Skeletal muscle tissue (tissue), 4 donors: ENCODE measurements around the gene A2M. TPM values are rescaled to one million over a fixed set of nuclear protein-coding genes. Genes with fewer than 3 reads are reported as not detected.
"Not testable (repeated sequence)": the region's sequence is repeated elsewhere in the genome, so short reads cannot be mapped to it uniquely, and the experiment has no call there.

Experiments
- H3K27ac ChIP-seq: one replicate; pipeline ENCODE4 v1.7.0; 2013; ENCODE audit warnings: mild to moderate bottlenecking, low read depth, low read length, inconsistent platforms
- H3K27me3 ChIP-seq, 3 donors: one replicate each; pipeline ENCODE4 v1.7.0; 2013; ENCODE audit warnings: low read length in 3 of 3; ENCODE audit not compliant: control insufficient read depth in 3 of 3, insufficient read depth in 3 of 3
- H3K36me3 ChIP-seq, 3 donors: one replicate each; pipeline ENCODE4 v1.7.0; 2013; ENCODE audit warnings: low read length in 3 of 3; ENCODE audit not compliant: control insufficient read depth in 3 of 3, insufficient read depth in 3 of 3
- H3K4me1 ChIP-seq, 3 donors: one replicate each; pipeline ENCODE4 v1.7.0; 2013; ENCODE audit warnings: low read length in 3 of 3, mild to moderate bottlenecking in 3 of 3; ENCODE audit not compliant: control insufficient read depth in 3 of 3, insufficient read depth in 3 of 3
- H3K4me3 ChIP-seq, 3 donors: one replicate each; pipeline ENCODE4 v1.7.0; 2013; ENCODE audit warnings: low read length in 3 of 3
- H3K9ac ChIP-seq, 3 donors: one replicate each; pipeline ENCODE4 v1.7.0; 2013; ENCODE audit warnings: low read length in 3 of 3, mild to moderate bottlenecking in 3 of 3, moderate library complexity in 2 of 3, low read depth in 1 of 3
- H3K9me3 ChIP-seq, 3 donors: one replicate each; pipeline ENCODE4 v1.7.0; 2013; ENCODE audit warnings: low read length in 3 of 3; ENCODE audit not compliant: control insufficient read depth in 3 of 3
- total RNA-seq: library from RNA; depleted of rRNA; stranded (reverse); fragments of >200 nt; gene quantifications from one replicate; pipeline ENCODE4 v1.2.3, GENCODE V29; 2014
- donor health status: Osteomylitis.

A2M gene
- total RNA-seq, 1 donor from 2014 or later, result 244 TPM

DNA sequence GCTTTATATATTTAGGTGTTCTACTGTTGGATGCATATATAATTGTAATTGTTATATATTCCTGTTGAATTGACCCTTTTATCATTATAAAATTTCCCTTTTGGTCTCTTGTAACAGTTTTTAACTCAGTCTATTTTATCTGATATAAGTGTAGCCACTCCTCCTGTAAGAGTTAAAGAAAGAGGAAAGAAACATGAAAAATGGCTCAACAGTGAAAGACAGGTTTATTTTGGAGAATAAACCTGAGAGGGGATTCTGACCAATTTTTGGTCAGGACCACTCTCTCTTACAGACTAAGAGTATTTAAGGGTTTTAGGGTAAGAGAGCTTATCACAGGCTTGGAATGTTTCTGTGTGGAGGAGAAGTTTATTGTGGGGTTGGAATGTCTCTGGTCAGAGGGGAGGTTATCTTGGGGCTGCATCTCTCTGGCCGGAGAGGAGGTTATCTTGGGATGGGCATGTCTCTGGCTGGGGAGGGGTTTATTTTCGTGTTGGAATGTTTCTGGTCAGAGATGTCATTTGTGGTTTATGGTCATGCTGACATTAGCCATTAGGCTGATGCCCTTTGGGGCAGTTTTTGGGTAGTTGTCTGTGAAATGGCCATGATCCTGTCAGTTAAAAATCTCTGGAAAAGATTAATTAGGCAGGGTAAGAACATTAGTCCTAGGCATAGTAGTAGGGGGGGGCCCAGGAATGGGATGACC, 24.0 kb upstream of the A2M start:
- not testable (repeated sequence) for H3K4me3 ChIP-seq, H3K27ac ChIP-seq, H3K9ac ChIP-seq, H3K4me1 ChIP-seq, H3K9me3 ChIP-seq, H3K36me3 ChIP-seq, H3K27me3 ChIP-seq

DNA sequence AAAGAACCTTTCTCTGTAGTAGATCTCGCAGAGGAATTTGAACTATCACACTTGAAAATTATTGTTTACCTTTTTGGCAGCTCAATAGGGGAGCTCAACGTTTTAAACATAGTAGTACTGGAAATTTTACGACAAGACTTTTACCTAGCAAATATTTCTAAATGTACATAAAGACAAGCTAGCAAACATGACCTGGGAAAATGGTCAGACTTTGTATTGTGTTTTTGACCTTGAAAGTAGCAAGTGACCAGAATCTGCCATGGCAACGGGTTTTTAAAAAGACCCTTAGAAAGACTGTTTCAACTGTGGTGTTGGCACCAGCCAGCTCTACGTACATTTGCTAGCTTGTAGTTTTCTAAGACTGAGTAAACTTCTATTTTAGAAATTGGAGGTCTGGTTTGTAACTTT, 20.2 kb upstream of the A2M start:
- H3K27ac ChIP-seq, result no peak overlapping the region
- no peak overlapping the region for H3K4me3 ChIP-seq
- no peaks in the 10 kb centered on the region for H3K27me3 ChIP-seq
- no peaks in the 10 kb centered on the region for H3K4me1 ChIP-seq
- H3K9ac ChIP-seq, result no peak overlapping the region
- no peaks in the 10 kb centered on the region for H3K36me3 ChIP-seq
- H3K9me3 ChIP-seq, result no peaks in the 10 kb centered on the region

DNA sequence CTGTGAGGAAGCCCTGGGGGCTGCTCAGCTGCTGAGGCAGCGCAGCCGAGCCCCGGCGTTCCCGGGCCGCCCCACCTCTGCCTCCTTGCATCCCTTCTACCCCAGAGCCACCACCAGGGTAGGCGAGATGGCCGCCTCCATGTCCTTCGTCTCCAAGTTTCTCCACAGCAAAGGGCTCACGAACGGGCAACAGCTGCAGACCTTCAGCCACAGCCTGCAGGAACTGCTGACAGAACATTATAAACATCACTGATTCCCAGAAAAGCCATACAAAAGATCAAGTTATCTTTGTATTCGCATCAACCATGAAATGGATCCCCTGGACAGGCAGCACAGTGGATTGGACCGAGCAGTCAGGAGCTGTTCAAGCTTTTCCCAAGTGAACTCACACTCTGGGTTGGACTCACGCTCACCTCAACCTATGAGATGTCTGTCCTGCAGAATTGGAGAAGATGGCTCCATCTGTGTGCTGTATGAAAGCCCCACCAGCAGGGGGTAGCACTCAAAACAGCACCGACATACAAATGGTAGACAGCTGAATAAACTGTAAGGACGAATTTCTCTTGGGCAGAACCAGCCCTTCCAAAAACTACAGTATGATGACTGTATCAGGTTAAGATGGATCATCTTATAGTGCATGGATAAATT, 19.4 kb upstream of the A2M start:
- no peak overlapping the region for H3K27ac ChIP-seq
- H3K36me3 ChIP-seq, result no peaks in the 10 kb centered on the region
- no peaks in the 10 kb centered on the region for H3K27me3 ChIP-seq
- H3K4me3 ChIP-seq, result no peak overlapping the region
- no peaks in the 10 kb centered on the region for H3K9me3 ChIP-seq
- H3K4me1 ChIP-seq, result no peaks in the 10 kb centered on the region
- no peak overlapping the region for H3K9ac ChIP-seq

DNA sequence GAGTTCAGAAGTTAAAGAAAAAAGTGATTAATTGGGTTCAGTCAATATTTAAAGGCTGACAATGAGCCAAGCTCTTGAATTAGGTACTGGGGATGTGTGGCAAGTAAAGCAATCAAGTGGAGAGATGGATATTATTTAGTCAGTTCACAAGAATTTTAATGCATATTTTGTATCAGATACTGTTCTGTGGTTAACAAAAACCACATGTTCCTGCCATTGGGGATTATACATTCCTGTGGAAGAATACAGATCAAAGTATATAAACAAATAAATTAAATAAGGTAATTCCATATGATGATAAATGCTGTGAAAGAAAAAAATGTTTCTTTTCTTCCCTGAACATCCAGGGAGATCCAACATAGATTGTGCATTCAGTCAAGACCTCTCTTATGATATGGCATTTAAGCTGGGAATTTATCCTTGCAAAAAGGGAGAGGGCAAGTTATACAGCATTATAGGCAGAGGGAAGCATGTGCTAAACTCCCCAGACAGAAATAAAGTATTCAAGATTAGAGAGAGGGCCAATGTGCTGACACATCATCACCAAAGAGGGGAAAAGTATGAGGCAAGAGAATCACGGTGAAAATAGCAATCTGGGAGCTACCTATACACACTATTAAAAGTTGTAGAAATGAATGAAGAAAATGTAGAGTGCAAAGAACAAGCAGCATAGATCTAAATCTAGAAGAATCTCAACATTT, 17.6 kb upstream of the A2M start:
- no peaks in the 10 kb centered on the region for H3K36me3 ChIP-seq
- no peak overlapping the region for H3K9ac ChIP-seq
- H3K4me1 ChIP-seq, result no peaks in the 10 kb centered on the region
- H3K9me3 ChIP-seq, result no peaks in the 10 kb centered on the region
- no peaks in the 10 kb centered on the region for H3K27me3 ChIP-seq
- H3K27ac ChIP-seq, result no peak overlapping the region
- no peak overlapping the region for H3K4me3 ChIP-seq

- H3K9me3 ChIP-seq, result no peaks in the 10 kb centered on the region
- H3K4me3 ChIP-seq, result no peak overlapping the region
- no peaks in the 10 kb centered on the region for H3K36me3 ChIP-seq
Measured at GRCh38 chr12:9132008-9132535, 16.4 kb upstream of the A2M start.

DNA sequence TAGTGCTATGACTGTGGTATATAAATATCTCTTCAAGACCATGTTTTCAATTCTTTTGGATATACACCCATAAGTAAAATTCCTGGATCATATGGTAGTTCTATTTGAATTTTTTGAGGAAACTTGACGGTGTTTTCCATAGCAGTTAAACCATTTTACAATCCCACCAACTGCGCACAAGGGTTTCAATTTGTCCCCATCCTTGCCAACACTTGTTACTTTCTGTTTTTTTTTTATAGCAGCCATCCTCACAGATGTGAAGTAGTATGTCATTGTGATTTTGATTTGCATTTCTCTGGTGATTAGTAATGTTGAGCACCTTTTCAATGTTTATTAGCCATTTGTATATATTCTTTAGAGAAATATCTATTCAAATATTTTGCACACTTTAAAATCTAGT, 14.5 kb upstream of the A2M start:
- H3K9ac ChIP-seq, result no peak overlapping the region
- no peaks in the 10 kb centered on the region for H3K4me1 ChIP-seq
- H3K4me3 ChIP-seq, result no peak overlapping the region
- H3K9me3 ChIP-seq, result no peaks in the 10 kb centered on the region
- H3K27me3 ChIP-seq, result no peaks in the 10 kb centered on the region
- H3K27ac ChIP-seq, result no peak overlapping the region
- H3K36me3 ChIP-seq, result no peaks in the 10 kb centered on the region

More at GRCh38 chr12:9132008-9132535, 16.4 kb upstream of the A2M start:
- Histone ChIP-seq H3K27me3 (no peaks in the 10 kb centered on the region), H3K4me1 (no peaks in the 10 kb centered on the region), H3K27ac (no peak overlapping the region), H3K9ac (no peak overlapping the region)

- H3K9me3 ChIP-seq, result no peaks in the 10 kb centered on the region
- H3K36me3 ChIP-seq, result no peaks in the 10 kb centered on the region
- H3K9ac ChIP-seq, result no peak overlapping the region
- no peaks in the 10 kb centered on the region for H3K27me3 ChIP-seq
- no peak overlapping the region for H3K4me3 ChIP-seq
- peaks cover 0 to 2% (median 0%) of the 10 kb centered on the region in 3 donors for H3K4me1 ChIP-seq
- H3K27ac ChIP-seq, result no peak overlapping the region
Measured at GRCh38 chr12:9127936-9128663, 12.4 kb upstream of the A2M start.

GRCh38 chr12:9127484-9127883, 11.8 kb upstream of the A2M start:
- Histone ChIP-seq H3K4me3 (no peak overlapping the region), H3K27me3 (no peaks in the 10 kb centered on the region), H3K36me3 (no peaks in the 10 kb centered on the region), H3K4me1 (peaks cover 0 to 2% (median 0%) of the 10 kb centered on the region in 3 donors), H3K9me3 (no peaks in the 10 kb centered on the region), H3K9ac (no peak overlapping the region), H3K27ac (no peak overlapping the region)

GRCh38 chr12:9124383-9125031, 8.8 kb upstream of the A2M start:
- Histone ChIP-seq H3K27me3 (no peaks in the 10 kb centered on the region), H3K27ac (no peak overlapping the region), H3K4me3 (no peak overlapping the region), H3K9me3 (no peaks in the 10 kb centered on the region), H3K36me3 (no peaks in the 10 kb centered on the region), H3K9ac (no peak overlapping the region), H3K4me1 (peaks cover 0 to 2% (median 0%) of the 10 kb centered on the region in 3 donors)
